Measurements from ENCODE around the gene NUFIP1. TPM values are rescaled to one million over a fixed set of nuclear protein-coding genes. Genes with fewer than 3 reads are reported as not detected.

The NUFIP1 gene
- total RNA-seq, 1 donor from 2014 or later: 13.3 TPM

- H3K4me1 Mint-ChIP-seq: no peaks in the 10 kb centered on the region
- no peaks in the 10 kb centered on the region for H3K36me3 Mint-ChIP-seq (ENCODE audit: low read depth)
- no peak for DNase-seq
- intact Hi-C loops (cut with micrococcal nuclease): no loop called here
- no peaks in the 10 kb centered on the region for H3K9me3 Mint-ChIP-seq
- no peak overlapping the region for H3K27ac Mint-ChIP-seq
- H3K27me3 Mint-ChIP-seq: peaks cover 27% of the 10 kb centered on the region
- H3K4me3 Mint-ChIP-seq: no peak overlapping the region
Measured at GRCh38 chr13:44921246-44921877, 67.9 kb downstream of the NUFIP1 start.

GRCh38 chr13:44920013-44920412 lies 69.3 kb downstream of the NUFIP1 start:
- Mint-ChIP-seq H3K4me3 (no peak overlapping the region), H3K27ac (no peak overlapping the region), H3K9me3 (no peaks in the 10 kb centered on the region), H3K4me1 (no peaks in the 10 kb centered on the region), H3K36me3 (ENCODE audit: low read depth) (no peaks in the 10 kb centered on the region), H3K27me3 (peaks cover 19% of the 10 kb centered on the region)
- intact Hi-C loops (cut with micrococcal nuclease): no loop called here
- no peak for DNase-seq

GRCh38 chr13:44919104-44919804 lies 70.0 kb downstream of the NUFIP1 start:
- Mint-ChIP-seq H3K4me1 (no peaks in the 10 kb centered on the region), H3K27me3 (peaks cover 11% of the 10 kb centered on the region), H3K36me3 (ENCODE audit: low read depth) (no peaks in the 10 kb centered on the region), H3K27ac (no peak overlapping the region), H3K9me3 (no peaks in the 10 kb centered on the region), H3K4me3 (no peak overlapping the region)
- no peak for DNase-seq
- intact Hi-C loops (cut with micrococcal nuclease): loop anchor here (2.0 to 10.0 kb wide), 4 partner anchors 104 to 1246 kb away; no protein-coding TSS in a partner anchor

- Mint-ChIP-seq H3K4me3 (no peak overlapping the region), H3K36me3 (ENCODE audit: low read depth) (no peaks in the 10 kb centered on the region), H3K27ac (no peak overlapping the region), H3K9me3 (no peaks in the 10 kb centered on the region), H3K27me3 (peaks cover 5% of the 10 kb centered on the region), H3K4me1 (no peaks in the 10 kb centered on the region)
- intact Hi-C loops (cut with micrococcal nuclease): loop anchor here (1.0 to 10.0 kb wide), 7 partner anchors 71 to 1246 kb away; partner anchors contain the start of genes GPALPP1 and NUFIP1
- DNase-seq: peak; percentile 94
Measured at GRCh38 chr13:44918326-44919103, 70.8 kb downstream of the NUFIP1 start.

GRCh38 chr13:44917589-44918325 lies 71.5 kb downstream of the NUFIP1 start:
- Mint-ChIP-seq H3K4me3 (no peak overlapping the region), H3K9me3 (no peaks in the 10 kb centered on the region), H3K36me3 (ENCODE audit: low read depth) (no peaks in the 10 kb centered on the region), H3K27me3 (no peaks in the 10 kb centered on the region), H3K4me1 (no peaks in the 10 kb centered on the region), H3K27ac (no peak overlapping the region)
- intact Hi-C loops (cut with micrococcal nuclease): loop anchor here (1.0 to 10.0 kb wide), 9 partner anchors 53 to 1247 kb away; partner anchors contain the start of genes GPALPP1, GTF2F2 and NUFIP1
- peak; percentile 99 for DNase-seq

- Mint-ChIP-seq H3K9me3 (peaks cover 8% of the 10 kb centered on the region), H3K27me3 (no peaks in the 10 kb centered on the region), H3K4me1 (no peaks in the 10 kb centered on the region), H3K27ac (no peak overlapping the region), H3K4me3 (no peak overlapping the region), H3K36me3 (ENCODE audit: low read depth) (no peaks in the 10 kb centered on the region)
- DNase-seq: no peak
- intact Hi-C loops (cut with micrococcal nuclease): loop anchor here (10.0 kb wide), 1 partner anchor 1252 kb away; no protein-coding TSS in a partner anchor
Measured at GRCh38 chr13:44912278-44913016, 76.8 kb downstream of the NUFIP1 start.

GRCh38 chr13:44908712-44909111 lies 80.6 kb downstream of the NUFIP1 start:
- H3K9me3 Mint-ChIP-seq: peaks cover 8% of the 10 kb centered on the region
- no peak overlapping the region for H3K4me3 Mint-ChIP-seq
- no peaks in the 10 kb centered on the region for H3K36me3 Mint-ChIP-seq (ENCODE audit: low read depth)
- intact Hi-C loops (cut with micrococcal nuclease): no loop called here
- DNase-seq: no peak
- H3K27ac Mint-ChIP-seq: no peak overlapping the region
- H3K4me1 Mint-ChIP-seq: no peaks in the 10 kb centered on the region
- peaks cover 2% of the 10 kb centered on the region for H3K27me3 Mint-ChIP-seq

- H3K36me3 Mint-ChIP-seq (ENCODE audit: low read depth): no peaks in the 10 kb centered on the region
- no peak overlapping the region for H3K4me3 Mint-ChIP-seq
- no peak overlapping the region for H3K27ac Mint-ChIP-seq
- H3K9me3 Mint-ChIP-seq: peaks cover 8% of the 10 kb centered on the region
- DNase-seq: no peak
- H3K27me3 Mint-ChIP-seq: peaks cover 3% of the 10 kb centered on the region
- H3K4me1 Mint-ChIP-seq: no peaks in the 10 kb centered on the region
- intact Hi-C loops (cut with micrococcal nuclease): no loop called here
Measured at GRCh38 chr13:44908266-44908665, 81.0 kb downstream of the NUFIP1 start.

- no peak for DNase-seq
- intact Hi-C loops (cut with micrococcal nuclease): no loop called here
- no peaks in the 10 kb centered on the region for H3K4me1 Mint-ChIP-seq
- no peak overlapping the region for H3K4me3 Mint-ChIP-seq
- no peaks in the 10 kb centered on the region for H3K36me3 Mint-ChIP-seq (ENCODE audit: low read depth)
- peaks cover 5% of the 10 kb centered on the region for H3K27me3 Mint-ChIP-seq
- peaks cover 4% of the 10 kb centered on the region for H3K9me3 Mint-ChIP-seq
- no peak overlapping the region for H3K27ac Mint-ChIP-seq
Measured at GRCh38 chr13:44906713-44907112, 82.6 kb downstream of the NUFIP1 start.

- H3K27me3 Mint-ChIP-seq: peaks cover 5% of the 10 kb centered on the region
- peaks cover 4% of the 10 kb centered on the region for H3K9me3 Mint-ChIP-seq
- no peak for DNase-seq
- H3K4me1 Mint-ChIP-seq: no peaks in the 10 kb centered on the region
- H3K4me3 Mint-ChIP-seq: no peak overlapping the region
- no peaks in the 10 kb centered on the region for H3K36me3 Mint-ChIP-seq (ENCODE audit: low read depth)
- intact Hi-C loops (cut with micrococcal nuclease): no loop called here
- H3K27ac Mint-ChIP-seq: no peak overlapping the region
Measured at GRCh38 chr13:44906230-44906629, 83.0 kb downstream of the NUFIP1 start.

- no peaks in the 10 kb centered on the region for H3K4me1 Mint-ChIP-seq
- H3K9me3 Mint-ChIP-seq: no peaks in the 10 kb centered on the region
- peaks cover 8% of the 10 kb centered on the region for H3K27me3 Mint-ChIP-seq
- intact Hi-C loops (cut with micrococcal nuclease): no loop called here
- H3K36me3 Mint-ChIP-seq (ENCODE audit: low read depth): no peaks in the 10 kb centered on the region
- no peak overlapping the region for H3K27ac Mint-ChIP-seq
- no peak for DNase-seq
- H3K4me3 Mint-ChIP-seq: no peak overlapping the region
Measured at GRCh38 chr13:44905556-44905955, 83.7 kb downstream of the NUFIP1 start.

GRCh38 chr13:44904967-44905366 lies 84.3 kb downstream of the NUFIP1 start:
- Mint-ChIP-seq H3K9me3 (no peaks in the 10 kb centered on the region), H3K36me3 (ENCODE audit: low read depth) (no peaks in the 10 kb centered on the region), H3K27me3 (peaks cover 8% of the 10 kb centered on the region), H3K4me1 (no peaks in the 10 kb centered on the region), H3K4me3 (no peak overlapping the region), H3K27ac (no peak overlapping the region)
- intact Hi-C loops (cut with micrococcal nuclease): no loop called here
- no peak for DNase-seq

GRCh38 chr13:44903574-44903985 lies 85.7 kb downstream of the NUFIP1 start:
- Mint-ChIP-seq H3K4me1 (no peaks in the 10 kb centered on the region), H3K9me3 (no peaks in the 10 kb centered on the region), H3K27ac (no peak overlapping the region), H3K27me3 (peaks cover 11% of the 10 kb centered on the region), H3K4me3 (no peak overlapping the region), H3K36me3 (ENCODE audit: low read depth) (no peaks in the 10 kb centered on the region)
- intact Hi-C loops (cut with micrococcal nuclease): no loop called here
- DNase-seq: no peak
